Natural killer cell (primary cell): ENCODE measurements around the gene P2RY13. TPM values are rescaled to one million over a fixed set of nuclear protein-coding genes. Genes with fewer than 3 reads are reported as not detected.

Source experiments
- ATAC-seq, 3 donors: fragments of 150-1000 bp in 2 of 3; fragments of 200-7000 bp in 1 of 3; cut with Tn5 transposase; 1 replicate in 1 of 3; 2 replicates in 2 of 3; pipeline ENCODE4 v1.10.0; 2021; ENCODE audit warnings: mild to moderate bottlenecking in 2 of 3, moderate library complexity in 2 of 3
- DNase-seq, 2 donors: peaks; one replicate each; pipeline versions ENCODE4 v3.0.0 to v3.0.0-alpha.2; 2013 to 2021; ENCODE audit warnings: mixed read lengths in 1 of 2
- H3K27ac ChIP-seq: one replicate; pipeline ENCODE4 v1.5.1; 2013; ENCODE audit warnings: mild to moderate bottlenecking, low read length
- H3K27me3 ChIP-seq: one replicate; pipeline ENCODE4 v1.6.1; 2013; ENCODE audit warnings: low read length; ENCODE audit not compliant: control insufficient read depth, insufficient read depth
- H3K36me3 ChIP-seq: one replicate; pipeline ENCODE4 v1.6.1; 2013; ENCODE audit warnings: low read length; ENCODE audit not compliant: control insufficient read depth, insufficient read depth
- H3K4me1 ChIP-seq: one replicate; pipeline ENCODE4 v1.6.1; 2013; ENCODE audit warnings: low read length; ENCODE audit not compliant: control insufficient read depth, insufficient read depth
- H3K4me3 ChIP-seq: one replicate; pipeline ENCODE4 v1.5.1; 2013; ENCODE audit warnings: low read length
- H3K9me3 ChIP-seq: one replicate; pipeline ENCODE4 v1.6.1; 2013; ENCODE audit warnings: low read length; ENCODE audit not compliant: control insufficient read depth, insufficient read depth
- H3K27ac Mint-ChIP-seq, 2 donors: one replicate each; pipeline ENCODE4 v1.8.0; 2022; ENCODE audit warnings: mild to moderate bottlenecking in 2 of 2, mixed read lengths in 2 of 2, moderate library complexity in 1 of 2
- H3K27me3 Mint-ChIP-seq, 2 donors: one replicate each; pipeline ENCODE4 v1.8.0; 2022; ENCODE audit warnings: low read depth in 2 of 2, mixed read lengths in 2 of 2
- H3K36me3 Mint-ChIP-seq: one replicate; pipeline ENCODE4 v1.8.0; 2022; ENCODE audit warnings: mixed read lengths
- H3K4me1 Mint-ChIP-seq, 2 donors: one replicate each; pipeline ENCODE4 v1.8.0; 2022; ENCODE audit warnings: mixed read lengths in 2 of 2
- H3K4me3 Mint-ChIP-seq: one replicate; pipeline ENCODE4 v1.8.0; 2022; ENCODE audit warnings: mild to moderate bottlenecking, moderate library complexity, mixed read lengths
- H3K9me3 Mint-ChIP-seq, 2 donors: one replicate each; pipeline ENCODE4 v1.8.0; 2022; ENCODE audit warnings: mixed read lengths in 2 of 2
- WGBS: methylation state at CpG from one replicate; pipeline ENCODE4 v1.1.7; 2013; ENCODE audit warnings: missing lambda C conversion rate; ENCODE audit not compliant: insufficient coverage; 5-methylcytosine and 5-hydroxymethylcytosine counted together
- intact Hi-C: fragments of 100-400 bp; cut with micrococcal nuclease; formaldehyde crosslinking; loops from one replicate; pipeline ENCODE4 v1.14.2; 2022
- total RNA-seq, 4 donors: library from RNA; stranded (reverse); fragments of 120-200 nt in 1 of 4; gene quantifications; one replicate each; pipeline versions ENCODE4 v1.2.3 to v1.2.4, GENCODE V29; 2013 to 2022
- TF ChIP-seq, protein P1 (sequence below): fragments of 200-600 bp; IDR thresholded peaks from one replicate; pipeline ENCODE4 v1.8.0; 2022; ENCODE audit warnings: antibody characterized with exemption

Gene P2RY13
- total RNA-seq, 3 donors from 2014 or later (not counting 1 experiment from before 2014, with no cell fraction given): 0.59 to 6.5 (median 0.88) TPM

DNA sequence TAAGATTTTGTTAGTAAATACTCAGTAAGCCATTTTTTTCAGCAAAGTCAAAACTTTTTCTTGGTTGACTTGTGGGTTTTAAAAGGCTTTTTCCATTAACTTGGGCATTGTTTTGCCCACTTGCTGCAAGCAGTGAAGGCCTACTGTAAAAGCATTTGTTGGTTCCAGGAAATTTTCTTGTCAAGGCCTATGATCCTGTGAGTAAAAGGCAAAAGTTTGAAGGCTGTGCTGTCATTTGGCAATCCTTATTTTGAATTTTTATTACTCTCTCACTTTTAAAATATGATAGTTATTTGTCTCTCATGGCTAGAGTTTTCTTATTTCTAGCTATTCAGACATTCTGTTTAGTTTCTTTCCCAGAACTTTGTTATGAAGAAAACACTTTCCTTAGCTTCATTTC lies 42.2 kb upstream of the P2RY13 start:
- Histone ChIP-seq H3K9me3 (no peaks in the 10 kb centered on the region), H3K4me3 (no peak overlapping the region), H3K36me3 (no peaks in the 10 kb centered on the region), H3K27ac (no peak overlapping the region), H3K27me3 (no peaks in the 10 kb centered on the region), H3K4me1 (no peaks in the 10 kb centered on the region)
- TF ChIP-seq, protein P1, sequence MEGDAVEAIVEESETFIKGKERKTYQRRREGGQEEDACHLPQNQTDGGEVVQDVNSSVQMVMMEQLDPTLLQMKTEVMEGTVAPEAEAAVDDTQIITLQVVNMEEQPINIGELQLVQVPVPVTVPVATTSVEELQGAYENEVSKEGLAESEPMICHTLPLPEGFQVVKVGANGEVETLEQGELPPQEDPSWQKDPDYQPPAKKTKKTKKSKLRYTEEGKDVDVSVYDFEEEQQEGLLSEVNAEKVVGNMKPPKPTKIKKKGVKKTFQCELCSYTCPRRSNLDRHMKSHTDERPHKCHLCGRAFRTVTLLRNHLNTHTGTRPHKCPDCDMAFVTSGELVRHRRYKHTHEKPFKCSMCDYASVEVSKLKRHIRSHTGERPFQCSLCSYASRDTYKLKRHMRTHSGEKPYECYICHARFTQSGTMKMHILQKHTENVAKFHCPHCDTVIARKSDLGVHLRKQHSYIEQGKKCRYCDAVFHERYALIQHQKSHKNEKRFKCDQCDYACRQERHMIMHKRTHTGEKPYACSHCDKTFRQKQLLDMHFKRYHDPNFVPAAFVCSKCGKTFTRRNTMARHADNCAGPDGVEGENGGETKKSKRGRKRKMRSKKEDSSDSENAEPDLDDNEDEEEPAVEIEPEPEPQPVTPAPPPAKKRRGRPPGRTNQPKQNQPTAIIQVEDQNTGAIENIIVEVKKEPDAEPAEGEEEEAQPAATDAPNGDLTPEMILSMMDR: no peak
- ATAC-seq (no peak), DNase-seq (no peak)
- Mint-ChIP-seq H3K9me3 (no peaks in the 10 kb centered on the region), H3K36me3 (no peaks in the 10 kb centered on the region), H3K4me3 (no peak overlapping the region), H3K27ac (no peak overlapping the region), H3K4me1 (no peaks in the 10 kb centered on the region), H3K27me3 (no peaks in the 10 kb centered on the region)
- intact Hi-C loops: no loop called here

DNA sequence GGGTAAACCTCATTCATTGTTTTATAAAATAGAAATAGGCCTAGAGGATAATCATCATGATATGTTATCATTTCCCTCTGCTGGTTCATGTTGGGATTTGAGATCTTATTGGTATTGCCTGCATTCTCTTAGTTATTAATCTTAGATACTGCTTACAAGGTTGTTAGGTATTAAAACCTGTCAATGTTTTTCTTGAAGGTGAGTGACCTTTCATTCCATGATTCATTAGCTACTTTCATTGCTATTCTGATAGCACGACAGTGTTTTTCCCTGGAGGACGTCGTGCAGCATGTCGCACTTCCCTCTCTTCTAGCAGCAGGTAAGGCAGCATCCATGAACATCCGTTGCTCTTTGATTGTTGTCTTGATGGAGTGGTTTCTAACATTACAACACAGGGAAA lies 38.1 kb upstream of the P2RY13 start:
- Mint-ChIP-seq H3K27ac (no peak overlapping the region), H3K9me3 (no peaks in the 10 kb centered on the region), H3K27me3 (no peaks in the 10 kb centered on the region), H3K36me3 (no peaks in the 10 kb centered on the region), H3K4me3 (no peak overlapping the region), H3K4me1 (peaks cover 0 to 4% of the 10 kb centered on the region in 2 donors)
- TF ChIP-seq, protein P1: no peak
- 98% methylated on average over 4 of the region's 5 CpGs for WGBS
- Histone ChIP-seq H3K4me1 (no peaks in the 10 kb centered on the region), H3K4me3 (no peak overlapping the region), H3K27ac (no peak overlapping the region), H3K36me3 (no peaks in the 10 kb centered on the region), H3K9me3 (no peaks in the 10 kb centered on the region), H3K27me3 (no peaks in the 10 kb centered on the region)
- ATAC-seq (no peak), DNase-seq (no peak)
- intact Hi-C loops: no loop called here

DNA sequence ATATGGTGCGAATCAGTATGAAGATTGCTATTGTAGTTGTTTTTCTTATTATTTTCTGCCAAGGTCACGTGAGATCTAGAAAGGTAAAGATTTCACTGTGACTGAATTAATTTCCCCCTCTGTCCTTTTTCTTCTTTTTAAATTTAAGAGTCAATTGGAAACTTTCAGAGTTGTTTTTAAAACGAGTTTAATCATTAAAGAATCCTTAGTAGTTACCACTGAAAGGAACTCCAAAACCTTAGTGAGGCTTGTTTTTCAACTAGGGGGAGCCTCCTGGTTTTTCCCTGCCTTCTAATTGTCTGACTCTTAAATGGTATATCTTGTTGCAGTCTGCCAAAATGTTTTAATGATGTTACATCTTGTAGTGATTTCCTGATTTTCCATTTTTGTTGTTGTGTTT lies 37.6 kb upstream of the P2RY13 start:
- H3K4me1 ChIP-seq: no peaks in the 10 kb centered on the region
- TF ChIP-seq, protein P1: no peak
- H3K4me3 ChIP-seq: no peak overlapping the region
- H3K9me3 ChIP-seq: no peaks in the 10 kb centered on the region
- Mint-ChIP-seq H3K4me3 (no peak overlapping the region), H3K27ac (no peak overlapping the region), H3K4me1 (peaks cover 0 to 4% of the 10 kb centered on the region in 2 donors), H3K27me3 (no peaks in the 10 kb centered on the region), H3K9me3 (no peaks in the 10 kb centered on the region), H3K36me3 (no peaks in the 10 kb centered on the region)
- ATAC-seq (no peak), DNase-seq (no peak)
- intact Hi-C loops: no loop called here
- H3K27me3 ChIP-seq: no peaks in the 10 kb centered on the region
- no peak overlapping the region for H3K27ac ChIP-seq
- 100% methylated on average over 1 of the region's 3 CpGs for WGBS
- no peaks in the 10 kb centered on the region for H3K36me3 ChIP-seq

DNA sequence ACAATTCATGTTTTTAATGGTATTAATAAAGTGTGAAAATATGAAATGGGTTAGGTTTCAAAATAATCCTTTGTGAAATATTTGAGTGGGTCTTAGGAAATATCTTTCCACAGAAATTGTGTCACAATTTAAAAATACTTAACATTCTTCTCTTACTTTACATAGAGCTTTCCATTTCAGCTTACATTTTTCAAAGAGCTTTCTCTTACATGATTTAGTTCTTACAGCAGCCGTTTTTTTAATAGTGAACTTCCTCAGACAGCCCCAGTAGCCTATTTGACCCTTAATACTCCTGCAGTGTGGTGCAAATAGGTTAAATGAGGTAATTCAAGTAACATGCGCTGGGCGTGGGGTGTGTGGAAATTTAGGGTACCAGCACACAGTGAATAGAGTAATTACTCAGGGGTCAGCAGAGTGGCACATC lies 33.4 kb upstream of the P2RY13 start:
- Histone ChIP-seq H3K9me3 (no peaks in the 10 kb centered on the region), H3K36me3 (no peaks in the 10 kb centered on the region), H3K4me3 (no peak overlapping the region), H3K27me3 (no peaks in the 10 kb centered on the region), H3K4me1 (no peaks in the 10 kb centered on the region), H3K27ac (no peak overlapping the region)
- Mint-ChIP-seq H3K9me3 (no peaks in the 10 kb centered on the region), H3K36me3 (no peaks in the 10 kb centered on the region), H3K4me1 (peaks cover 0 to 4% of the 10 kb centered on the region in 2 donors), H3K4me3 (no peak overlapping the region), H3K27me3 (no peaks in the 10 kb centered on the region), H3K27ac (no peak overlapping the region)
- DNase-seq (no peak), ATAC-seq (no peak)
- TF ChIP-seq, protein P1: no peak
- intact Hi-C loops: no loop called here
- WGBS: 84% methylated on average over 3 of the region's 3 CpGs
